ENCODE results near the gene SFT2D1. TPM values are rescaled to one million over a fixed set of nuclear protein-coding genes. Genes with fewer than 3 reads are reported as not detected.

SFT2D1 gene
- total and polyA plus RNA-seq, 2 of the 4 experiments (the other 2 are of a cell fraction) = 10.2 to 45.8 TPM

GRCh38 chr6:166282394-166283032, 59.8 kb downstream of the SFT2D1 start:
- Histone ChIP-seq H3K36me3 (ENCODE audit: control insufficient read depth, insufficient read depth, low read length) (no peaks in the 10 kb centered on the region), H3K4me3 (ENCODE audit: insufficient read depth, low read depth, low read length) (no peak overlapping the region), H2BK20ac (ENCODE audit: low read depth, low read length) (no peak overlapping the region), H3K27me3 (ENCODE audit: control insufficient read depth, insufficient read depth, low read length) (peaks cover 18% of the 10 kb centered on the region), H3K56ac (ENCODE audit: extremely low read depth, insufficient read depth, low read length) (no peak overlapping the region), H3K4me1 (ENCODE audit: control insufficient read depth, insufficient read depth, low read length) (no peaks in the 10 kb centered on the region), H3K14ac (replicated peaks; ENCODE audit: low read depth, low read length) (no peak overlapping the region), H3K4ac (ENCODE audit: low read depth, low read length) (no peak overlapping the region), H3K9me3 (ENCODE audit: control insufficient read depth, insufficient read depth, low read length) (no peaks in the 10 kb centered on the region), H2BK15ac (ENCODE audit: low read depth, low read length) (no peak overlapping the region), H4K91ac (ENCODE audit: insufficient read depth, low read depth, low read length) (no peak overlapping the region), H4K8ac (ENCODE audit: low read depth in 2 of 2, low read length in 2 of 2) (no peak overlapping the region), H3K18ac (ENCODE audit: low read depth, low read length) (no peak overlapping the region), H3K23ac (ENCODE audit: low read depth, low read length) (no peak overlapping the region), H2AK9ac (replicated peaks; ENCODE audit: low read depth, low read length, poor library complexity) (no peak overlapping the region), H2BK120ac (ENCODE audit: low read depth, low read length) (no peak overlapping the region), H3K9me1 (ENCODE audit: insufficient read depth, low read length) (no peaks in the 10 kb centered on the region), H4K5ac (ENCODE audit: low read depth, low read length) (no peak overlapping the region), H3K79me1 (ENCODE audit: low read depth in 1 of 2, low read length in 2 of 2) (no peaks in the 10 kb centered on the region), H3K4me2 (ENCODE audit: low read depth, low read length) (no peak overlapping the region), H2BK5ac (ENCODE audit: low read depth, low read length, poor library complexity, severe bottlenecking) (no peak overlapping the region), H2AK5ac (ENCODE audit: low read depth, low read length) (no peak overlapping the region), H4K20me1 (ENCODE audit: insufficient read depth, low read length) (no peaks in the 10 kb centered on the region), H3K9ac (ENCODE audit: low read depth, low read length) (no peak overlapping the region), H2AFZ (replicated peaks; ENCODE audit: low read length, poor library complexity) (no peak overlapping the region), H3K27ac (ENCODE audit: insufficient read depth, low read length) (no peak overlapping the region)
- WGBS, 2 experiments (ENCODE audit: extremely low coverage in 2 of 2, insufficient read length in 1 of 2) = 89% methylated on average over 3 of the region's 11 CpGs; no CpG with 5 or more reads in 1 of the 2 experiments
- BruUV-seq (replicated peaks) = no TSS peak
- no peak for DNase-seq
- intact Hi-C loops (cut with micrococcal nuclease) = no loop called here
- CTCF ChIA-PET = interaction anchor here (3.9 kb wide), 1 partner anchor 118 kb away, joined by 15 read pairs; no protein-coding TSS in a partner anchor
- dilution Hi-C loops (cut with HindIII; ENCODE audit: low sequenced_read_pairs, unreplicated experiment) = no loop called here
- peak; percentile 63 for ATAC-seq (ENCODE audit: low read depth)
- TF ChIP-seq BHLHE40 (IDR thresholded peaks at IDR 0.05; ENCODE audit: low read depth, low read length) (no peak), MXI1 (IDR thresholded peaks at IDR 0.05; ENCODE audit: borderline replicate concordance, low read depth, low read length) (no peak), SMC3 (IDR thresholded peaks at IDR 0.05; ENCODE audit: low read depth, low read length) (no peak), FOS (IDR thresholded peaks at IDR 0.05; ENCODE audit: low read depth, low read length) (no peak)
- POLR2A ChIA-PET (ENCODE audit: unreplicated experiment) = interaction anchor here (0.5 kb wide), 1 partner anchor 63 kb away, joined by 3 read pairs; no protein-coding TSS in a partner anchor
- in situ Hi-C loops (cut with MboI; ENCODE audit: low sequenced_read_pairs) = no loop called here
